Measurements from ENCODE around the gene RBM46. TPM values are rescaled to one million over a fixed set of nuclear protein-coding genes. Genes with fewer than 3 reads are reported as not detected.

The RBM46 gene, protein sequence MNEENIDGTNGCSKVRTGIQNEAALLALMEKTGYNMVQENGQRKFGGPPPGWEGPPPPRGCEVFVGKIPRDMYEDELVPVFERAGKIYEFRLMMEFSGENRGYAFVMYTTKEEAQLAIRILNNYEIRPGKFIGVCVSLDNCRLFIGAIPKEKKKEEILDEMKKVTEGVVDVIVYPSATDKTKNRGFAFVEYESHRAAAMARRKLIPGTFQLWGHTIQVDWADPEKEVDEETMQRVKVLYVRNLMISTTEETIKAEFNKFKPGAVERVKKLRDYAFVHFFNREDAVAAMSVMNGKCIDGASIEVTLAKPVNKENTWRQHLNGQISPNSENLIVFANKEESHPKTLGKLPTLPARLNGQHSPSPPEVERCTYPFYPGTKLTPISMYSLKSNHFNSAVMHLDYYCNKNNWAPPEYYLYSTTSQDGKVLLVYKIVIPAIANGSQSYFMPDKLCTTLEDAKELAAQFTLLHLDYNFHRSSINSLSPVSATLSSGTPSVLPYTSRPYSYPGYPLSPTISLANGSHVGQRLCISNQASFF
- total RNA-seq (under 1 TPM in 1 of 6 donors, not detected in 5; 0.06 TPM), polyA plus RNA-seq (under 1 TPM; 0.04 to 0.05 TPM)

DNA sequence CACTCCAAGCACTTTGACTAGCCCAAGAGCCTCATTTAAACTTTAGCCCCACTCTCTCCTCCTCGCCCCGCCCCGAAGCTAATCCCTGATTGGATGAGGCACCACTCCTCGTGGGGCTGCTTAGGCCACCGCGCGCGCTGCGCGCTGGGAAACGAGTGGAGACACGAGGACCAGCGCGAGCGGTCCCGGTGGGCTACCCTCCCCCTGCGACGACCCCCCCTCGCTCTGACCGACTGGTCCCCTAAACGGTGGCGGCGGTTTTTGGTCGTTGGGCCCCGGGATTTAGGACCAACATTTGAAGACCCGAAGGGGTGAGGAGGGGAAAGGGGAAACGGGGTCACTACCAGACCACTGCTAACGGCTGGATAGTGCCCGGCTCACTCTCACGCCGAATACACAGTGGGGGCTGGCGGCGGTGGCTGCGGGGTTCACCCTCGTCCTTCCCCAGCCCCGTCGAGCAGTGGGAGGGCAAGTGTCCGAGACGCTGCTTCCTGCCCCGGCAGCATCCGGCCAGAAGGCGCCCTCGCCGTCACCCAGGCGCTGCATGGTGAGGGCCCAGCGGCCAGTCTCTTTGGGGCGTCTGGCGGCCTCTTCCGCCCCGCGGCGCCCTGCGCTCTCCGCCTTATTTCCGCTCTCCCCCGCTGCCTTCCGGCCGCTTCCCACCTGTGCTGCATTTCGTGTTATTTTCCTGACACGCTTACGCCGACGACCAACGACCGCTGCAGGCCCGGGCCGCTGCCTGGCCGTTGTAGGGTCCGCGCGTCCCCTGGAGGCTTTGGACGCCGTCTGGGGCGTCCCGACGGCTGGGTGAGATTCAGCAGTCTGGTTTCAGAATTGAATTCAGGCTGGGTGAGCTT lies at the start of gene RBM46:
RBM46 (plus strand) TSS at position 147 of the 857 bp plus-strand sequence. CDS start 15,481 bp downstream, outside the sequence.
- TF ChIP-seq, protein P1, sequence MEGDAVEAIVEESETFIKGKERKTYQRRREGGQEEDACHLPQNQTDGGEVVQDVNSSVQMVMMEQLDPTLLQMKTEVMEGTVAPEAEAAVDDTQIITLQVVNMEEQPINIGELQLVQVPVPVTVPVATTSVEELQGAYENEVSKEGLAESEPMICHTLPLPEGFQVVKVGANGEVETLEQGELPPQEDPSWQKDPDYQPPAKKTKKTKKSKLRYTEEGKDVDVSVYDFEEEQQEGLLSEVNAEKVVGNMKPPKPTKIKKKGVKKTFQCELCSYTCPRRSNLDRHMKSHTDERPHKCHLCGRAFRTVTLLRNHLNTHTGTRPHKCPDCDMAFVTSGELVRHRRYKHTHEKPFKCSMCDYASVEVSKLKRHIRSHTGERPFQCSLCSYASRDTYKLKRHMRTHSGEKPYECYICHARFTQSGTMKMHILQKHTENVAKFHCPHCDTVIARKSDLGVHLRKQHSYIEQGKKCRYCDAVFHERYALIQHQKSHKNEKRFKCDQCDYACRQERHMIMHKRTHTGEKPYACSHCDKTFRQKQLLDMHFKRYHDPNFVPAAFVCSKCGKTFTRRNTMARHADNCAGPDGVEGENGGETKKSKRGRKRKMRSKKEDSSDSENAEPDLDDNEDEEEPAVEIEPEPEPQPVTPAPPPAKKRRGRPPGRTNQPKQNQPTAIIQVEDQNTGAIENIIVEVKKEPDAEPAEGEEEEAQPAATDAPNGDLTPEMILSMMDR (IDR thresholded peaks at IDR 0.05): no peak
- intact Hi-C loops (cut with DNase I): loop anchor here in 1 of 3 donors (5.0 to 10.0 kb wide), 2 partner anchors 144 to 227 kb away; partner anchors contain the start of gene PLRG1
- H3K9me3 ChIP-seq: no peaks in the 10 kb centered on the region
- ATAC-seq: no peak
- H3K27ac ChIP-seq: no peak within 1 kb of the TSS
- H3K4me3 ChIP-seq: no peak within 1 kb of the TSS
- no peaks in the 10 kb centered on the region for H3K4me1 ChIP-seq
- H3K27me3 ChIP-seq: peaks cover 0 to 6% (median 0%) of the 10 kb centered on the region in 4 donors
- H3K36me3 ChIP-seq: no peaks in the 10 kb centered on the region
- peak in 2 of 6 donors; percentile 55 to 62 for DNase-seq
- WGBS, 2 donors: 60 to 61% methylated on average over 75 to 76 of the region's 76 CpGs
- no peak for FAIRE-seq

DNA sequence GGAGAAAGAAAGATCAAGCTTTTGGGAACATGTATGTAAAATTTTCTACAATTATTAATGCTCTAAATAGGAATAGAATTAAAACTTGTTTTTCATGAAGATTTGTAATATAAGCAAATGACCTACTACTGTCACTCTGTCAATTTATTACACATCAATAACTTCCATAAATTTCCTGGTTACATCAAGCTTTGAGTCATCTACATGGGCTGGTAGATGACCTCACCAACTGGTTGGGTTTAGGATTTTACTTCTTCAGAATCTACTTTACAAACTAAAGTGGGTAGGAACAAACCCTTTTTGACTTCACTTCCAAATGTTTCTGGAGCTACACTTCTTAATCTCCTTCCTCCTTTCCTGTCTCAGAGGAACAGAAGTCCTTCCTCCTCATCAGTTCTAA lies 49.3 kb upstream of the RBM46 start:
- H3K36me3 ChIP-seq: no peaks in the 10 kb centered on the region
- FAIRE-seq (no peak), DNase-seq (no peak), ATAC-seq (no peak)
- H3K27ac ChIP-seq: no peak overlapping the region
- no peaks in the 10 kb centered on the region for H3K9me3 ChIP-seq
- H3K27me3 ChIP-seq: peaks cover 0 to 7% (median 0%) of the 10 kb centered on the region in 4 donors
- intact Hi-C loops (cut with DNase I): no loop called here
- H3K4me3 ChIP-seq: no peak overlapping the region
- TF ChIP-seq, protein P1 (IDR thresholded peaks at IDR 0.05): no peak
- H3K4me1 ChIP-seq: no peaks in the 10 kb centered on the region

DNA sequence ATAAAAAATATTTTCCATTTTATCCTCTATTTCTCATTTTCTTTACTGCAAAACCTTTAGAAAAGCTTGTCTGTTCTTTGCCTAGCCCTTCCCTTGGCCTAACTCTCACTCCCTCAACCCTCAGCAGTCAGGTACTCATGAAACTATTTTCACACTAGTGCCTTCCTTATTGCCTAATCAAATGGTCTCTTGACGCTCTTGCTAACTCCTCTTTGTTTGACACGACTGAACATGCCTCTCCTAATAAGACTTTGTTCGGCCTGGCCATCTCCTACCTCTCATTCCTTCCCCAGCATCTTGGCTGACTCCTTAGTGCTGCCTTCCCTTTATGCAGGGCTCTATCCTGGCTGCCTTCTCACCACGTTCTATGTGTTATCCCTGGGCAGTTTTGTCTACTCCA lies 48.4 kb upstream of the RBM46 start:
- no peaks in the 10 kb centered on the region for H3K9me3 ChIP-seq
- H3K4me1 ChIP-seq: no peaks in the 10 kb centered on the region
- DNase-seq (no peak), ATAC-seq (no peak), FAIRE-seq (no peak)
- no peak overlapping the region for H3K27ac ChIP-seq
- peaks cover 0 to 7% (median 0%) of the 10 kb centered on the region in 4 donors for H3K27me3 ChIP-seq
- 86 to 91% methylated on average over 4 of the region's 4 CpGs for WGBS, 2 donors
- H3K36me3 ChIP-seq: no peaks in the 10 kb centered on the region
- no peak overlapping the region for H3K4me3 ChIP-seq
- TF ChIP-seq, protein P1 (IDR thresholded peaks at IDR 0.05): no peak
- intact Hi-C loops (cut with DNase I): no loop called here

DNA sequence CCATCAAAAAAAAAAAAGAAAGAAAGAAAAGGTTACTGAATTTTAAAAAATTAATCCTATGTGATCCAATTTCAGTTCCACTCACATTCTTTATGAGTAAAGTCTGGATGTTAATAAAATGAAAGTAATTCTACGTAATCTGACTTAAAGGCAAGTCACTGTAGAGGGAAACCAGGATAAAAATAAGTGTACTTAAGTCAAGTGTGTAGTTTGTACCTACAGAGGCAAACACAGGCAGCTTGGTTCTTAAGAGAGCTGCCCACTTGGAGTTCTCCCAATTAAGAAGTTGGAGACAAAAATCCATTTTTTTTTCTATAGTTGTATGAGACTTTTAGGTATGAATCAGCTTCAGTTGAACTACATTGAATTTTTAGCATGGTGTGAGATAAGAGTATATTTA lies 44.3 kb upstream of the RBM46 start:
- FAIRE-seq (no peak), ATAC-seq (no peak), DNase-seq (no peak)
- intact Hi-C loops (cut with DNase I): no loop called here
- 40 to 90% methylated on average over 1 of the region's 1 CpG for WGBS, 2 donors
- TF ChIP-seq, protein P1 (IDR thresholded peaks at IDR 0.05): no peak
- no peaks in the 10 kb centered on the region for H3K4me1 ChIP-seq
- no peaks in the 10 kb centered on the region for H3K36me3 ChIP-seq
- no peaks in the 10 kb centered on the region for H3K9me3 ChIP-seq
- H3K27ac ChIP-seq: no peak overlapping the region
- H3K4me3 ChIP-seq: no peak overlapping the region
- H3K27me3 ChIP-seq: peaks cover 0 to 7% (median 0%) of the 10 kb centered on the region in 4 donors

All from pancreas (tissue), 10 donors.